Stimulated activated CD8-positive, alpha-beta memory T cell treated with anti-CD3 and anti-CD28 coated beads, Interleukin-15, amount 100 ng/mL, for 4 hours (primary cell): ENCODE measurements around the gene GSTA2.
"Not testable (repeated sequence)": the region's sequence is repeated elsewhere in the genome, so short reads cannot be mapped to it uniquely, and the experiment has no call there.

ENCODE experiments used
- DNase-seq, 2 donors: peaks; one replicate each; pipeline ENCODE4 v3.0.0-alpha.2; 2020; ENCODE audit warnings: low read depth in 2 of 2

The GSTA2 gene

GRCh38 chr6:52763322-52763916, at the start of gene GSTA2:
Gene GSTA2, minus strand, starts transcription at chr6:52763475. Its CDS starts 5,528 bp downstream, at chr6:52757947.
- DNase-seq: not testable (repeated sequence)

- DNase-seq: not testable (repeated sequence)
These were observed 46.5 kb upstream of the GSTA2 start for GRCh38 chr6:52809777-52810176.

- no peak for DNase-seq
These were observed 45.4 kb upstream of the GSTA2 start for GRCh38 chr6:52808660-52809059.

- DNase-seq: not testable (repeated sequence)
These were observed 40.5 kb upstream of the GSTA2 start, which contains the start of gene GSTA1 for GRCh38 chr6:52803668-52804255. Gene GSTA1, minus strand, starts transcription at chr6:52803816. Its CDS starts 4,549 bp downstream, at chr6:52799267.

GRCh38 chr6:52802806-52803205, 39.5 kb upstream of the GSTA2 start:
- DNase-seq: no peak

GRCh38 chr6:52801188-52801841, 38.0 kb upstream of the GSTA2 start:
- DNase-seq: no peak

- not testable (repeated sequence) for DNase-seq
These were observed 36.0 kb upstream of the GSTA2 start for GRCh38 chr6:52799272-52799671.

- not testable (repeated sequence) for DNase-seq
These were observed 31.1 kb upstream of the GSTA2 start for GRCh38 chr6:52794366-52794765.

- DNase-seq: no peak
These were observed 27.6 kb upstream of the GSTA2 start for GRCh38 chr6:52790861-52791260.

GRCh38 chr6:52789658-52790057, 26.4 kb upstream of the GSTA2 start:
- DNase-seq: not testable (repeated sequence)

GRCh38 chr6:52788478-52788877, 25.2 kb upstream of the GSTA2 start:
- DNase-seq: no peak

GRCh38 chr6:52787917-52788316, 24.6 kb upstream of the GSTA2 start:
- no peak for DNase-seq

- DNase-seq: no peak
These were observed 23.1 kb upstream of the GSTA2 start for GRCh38 chr6:52786249-52786956.

- DNase-seq: not testable (repeated sequence)
These were observed 19.5 kb upstream of the GSTA2 start for GRCh38 chr6:52782696-52783274.

GRCh38 chr6:52782209-52782608, 18.9 kb upstream of the GSTA2 start:
- DNase-seq: not testable (repeated sequence)

GRCh38 chr6:52779237-52779636, 16.0 kb upstream of the GSTA2 start:
- no peak for DNase-seq

GRCh38 chr6:52776711-52777351, 13.6 kb upstream of the GSTA2 start:
- DNase-seq: not testable (repeated sequence)

GRCh38 chr6:52769399-52769798, 6.1 kb upstream of the GSTA2 start:
- not testable (repeated sequence) for DNase-seq

- DNase-seq: not testable (repeated sequence)
These were observed 4.4 kb upstream of the GSTA2 start for GRCh38 chr6:52767658-52768057.

GRCh38 chr6:52761673-52762491, 1.4 kb downstream of the GSTA2 start:
- not testable (repeated sequence) for DNase-seq
